RCC 7860 (cell line): Measurements from ENCODE around the gene FSTL4.

Experiments used
- DNase-seq: peaks from one replicate; pipeline ENCODE4 v3.0.0-alpha.2; 2015; ENCODE audit warnings: low spot score
- FAIRE-seq: peaks from 2 replicates; lab custom pipeline; 2012; peaks lifted over from hg19 to GRCh38; lab: Jason Lieb, UNC

The FSTL4 gene

GRCh38 chr5:133393776-133394476 is 218.4 kb downstream of the FSTL4 start:
- DNase-seq, result no peak
- FAIRE-seq, result no peak

DNA sequence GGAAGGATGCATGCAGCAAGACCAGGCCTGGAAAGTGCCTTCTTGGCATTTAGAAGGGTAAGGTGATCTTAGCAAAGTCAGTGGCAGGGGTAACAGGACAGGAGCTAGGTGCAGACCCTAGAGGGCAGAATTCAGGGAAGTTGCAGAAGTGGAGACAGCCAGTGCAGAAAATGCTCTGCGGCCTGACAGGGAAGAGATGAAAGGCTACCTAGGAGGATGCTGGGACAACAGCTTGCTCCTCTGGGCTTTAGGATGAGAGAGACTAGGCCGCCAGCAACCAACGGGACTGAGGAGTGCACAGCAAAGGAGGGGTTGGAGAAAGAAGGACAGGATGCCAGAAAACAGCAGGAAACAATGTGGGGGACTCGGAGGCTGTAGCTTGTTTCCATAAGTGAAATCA is 219.9 kb downstream of the FSTL4 start:
- no peak for FAIRE-seq
- DNase-seq, result no peak

- DNase-seq, result no peak
- no peak for FAIRE-seq
Measured at GRCh38 chr5:133391354-133392136, 220.8 kb downstream of the FSTL4 start.

DNA sequence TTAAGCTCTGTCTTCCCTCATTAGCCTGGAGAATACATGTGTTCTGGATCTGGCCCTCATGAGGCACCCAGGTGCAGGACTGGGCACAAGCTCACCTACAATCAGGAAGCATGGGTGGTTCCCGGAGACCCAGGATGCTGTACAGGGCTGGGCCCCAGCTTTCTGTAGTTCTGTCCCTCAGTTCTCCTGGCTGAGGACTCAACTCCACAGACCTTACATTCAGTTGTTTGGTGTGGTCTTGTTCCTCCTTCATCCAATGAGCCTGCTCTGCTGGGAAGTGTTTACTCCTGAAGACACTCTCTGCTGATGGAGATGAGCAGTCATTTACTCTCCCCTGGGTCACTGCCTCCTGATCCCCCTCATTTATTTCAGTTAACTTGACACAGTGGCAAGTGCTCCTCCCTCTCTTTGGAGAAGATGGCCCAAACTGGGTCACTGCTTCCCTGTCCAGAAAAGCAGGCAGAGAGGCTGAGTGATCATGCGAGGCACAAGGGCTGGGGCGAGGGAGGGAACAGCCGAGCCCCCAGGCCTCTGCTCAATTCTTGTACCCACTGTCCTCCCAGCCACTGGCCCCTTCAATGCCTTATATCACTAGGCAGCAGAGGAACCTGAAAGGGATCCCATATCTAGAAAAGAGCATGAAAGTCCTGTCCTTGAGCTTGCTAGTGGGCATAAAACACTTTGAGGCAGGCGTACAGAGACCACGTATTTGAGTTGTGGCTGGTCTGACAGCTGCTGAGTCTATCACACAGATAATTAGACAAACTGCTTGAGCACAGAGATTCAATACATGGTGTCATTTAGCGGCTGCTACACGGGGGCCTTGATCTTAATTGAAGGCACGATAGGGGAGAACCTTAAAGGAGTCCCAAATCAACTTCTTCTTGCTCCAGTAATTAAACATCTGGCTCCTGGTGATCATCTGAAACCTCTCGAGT is 221.7 kb downstream of the FSTL4 start:
- DNase-seq (no peak), FAIRE-seq (no peak)

DNA sequence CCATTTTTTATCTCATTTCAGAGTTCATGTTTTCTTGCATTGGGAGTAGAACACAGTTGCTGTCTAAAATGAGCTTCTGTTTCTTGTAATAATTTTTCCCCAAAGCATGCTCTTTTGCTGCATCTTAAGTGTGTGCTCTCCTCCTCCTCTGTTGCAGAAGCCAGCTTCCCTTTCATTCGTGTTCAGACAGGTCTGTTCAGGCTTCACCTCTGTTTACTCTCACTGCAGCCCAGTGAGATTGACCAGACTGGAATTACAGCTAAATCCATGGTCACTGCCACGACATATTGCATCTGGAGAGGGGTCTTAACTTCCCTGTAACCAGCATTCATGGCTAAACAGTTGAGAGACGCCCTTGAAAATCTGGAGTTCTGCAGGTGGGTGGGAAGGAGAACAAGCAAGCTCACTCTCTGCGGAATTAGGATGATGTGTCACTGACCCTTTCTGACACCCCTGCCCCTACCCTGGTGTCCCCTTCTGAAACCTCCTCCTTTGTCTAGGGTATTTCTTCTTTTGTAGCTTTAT is 223.2 kb downstream of the FSTL4 start:
- FAIRE-seq, result no peak

DNA sequence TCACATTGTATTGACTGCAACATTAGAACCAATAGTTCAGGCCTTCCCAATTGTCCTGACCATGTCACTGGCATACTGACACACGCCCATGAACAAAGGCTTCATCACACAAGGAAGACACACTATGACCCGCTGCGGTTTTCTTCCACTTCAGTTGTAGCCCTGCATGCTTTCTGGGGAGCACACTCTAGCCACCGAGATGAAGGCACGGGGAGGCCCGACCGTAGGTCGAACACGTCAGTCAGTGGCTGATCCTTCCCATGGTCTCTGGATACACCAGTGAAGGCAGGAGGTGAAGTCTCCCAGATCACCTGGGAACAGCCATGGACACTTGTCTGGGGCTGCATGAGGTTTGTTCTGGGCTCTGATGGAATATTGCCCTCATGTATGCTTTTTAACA is 224.7 kb downstream of the FSTL4 start:
- FAIRE-seq (no peak), DNase-seq (no peak)

More for the DNA sequence above, 223.2 kb downstream of the FSTL4 start:
- no peak for DNase-seq

- DNase-seq, result no peak
- no peak for FAIRE-seq
Measured at GRCh38 chr5:133387091-133387490, 225.2 kb downstream of the FSTL4 start.

GRCh38 chr5:133386662-133387061 is 225.7 kb downstream of the FSTL4 start:
- DNase-seq (no peak), FAIRE-seq (no peak)

GRCh38 chr5:133385346-133385745 is 227.0 kb downstream of the FSTL4 start:
- DNase-seq (no peak), FAIRE-seq (no peak)

- FAIRE-seq, result no peak
- DNase-seq, result no peak
Measured at GRCh38 chr5:133384903-133385302, 227.4 kb downstream of the FSTL4 start.

DNA sequence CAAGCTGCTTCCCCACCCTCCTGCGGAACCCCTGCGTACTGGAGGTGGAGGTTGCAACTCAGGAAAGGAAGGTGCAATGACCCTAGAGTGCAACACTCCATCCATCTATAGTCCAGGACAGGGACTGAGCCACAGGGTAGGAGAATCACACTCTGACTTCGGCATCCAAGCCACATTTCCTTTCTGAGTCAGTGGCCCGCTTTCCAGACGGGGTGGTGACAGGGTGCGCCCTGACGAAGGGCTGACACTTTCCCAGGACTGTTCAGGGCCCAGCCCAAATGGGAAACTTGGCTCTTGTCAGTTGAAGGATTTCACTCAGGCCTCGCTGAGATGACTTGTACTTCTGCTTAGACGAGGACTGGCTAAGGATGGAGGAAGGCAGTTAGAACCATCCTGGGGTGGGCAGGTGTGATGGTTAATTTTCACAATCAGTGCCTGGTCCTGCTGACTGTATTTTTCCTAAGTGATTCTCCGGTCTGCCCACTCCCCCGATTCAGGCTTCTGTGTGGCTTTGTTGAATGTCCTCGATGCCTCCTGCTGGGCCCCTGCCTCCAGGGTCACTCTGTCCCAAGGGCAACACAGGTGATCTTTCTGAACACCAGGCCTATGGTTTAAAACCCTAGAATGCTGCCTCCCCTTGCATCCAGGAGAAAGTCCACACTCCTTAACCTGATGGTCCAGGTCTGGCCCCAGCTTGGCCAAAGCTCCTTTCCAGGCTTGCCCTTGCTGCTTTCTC is 228.1 kb downstream of the FSTL4 start:
- DNase-seq, result no peak
- no peak for FAIRE-seq

- no peak for FAIRE-seq
Measured at GRCh38 chr5:133383580-133383939, 228.8 kb downstream of the FSTL4 start.

DNA sequence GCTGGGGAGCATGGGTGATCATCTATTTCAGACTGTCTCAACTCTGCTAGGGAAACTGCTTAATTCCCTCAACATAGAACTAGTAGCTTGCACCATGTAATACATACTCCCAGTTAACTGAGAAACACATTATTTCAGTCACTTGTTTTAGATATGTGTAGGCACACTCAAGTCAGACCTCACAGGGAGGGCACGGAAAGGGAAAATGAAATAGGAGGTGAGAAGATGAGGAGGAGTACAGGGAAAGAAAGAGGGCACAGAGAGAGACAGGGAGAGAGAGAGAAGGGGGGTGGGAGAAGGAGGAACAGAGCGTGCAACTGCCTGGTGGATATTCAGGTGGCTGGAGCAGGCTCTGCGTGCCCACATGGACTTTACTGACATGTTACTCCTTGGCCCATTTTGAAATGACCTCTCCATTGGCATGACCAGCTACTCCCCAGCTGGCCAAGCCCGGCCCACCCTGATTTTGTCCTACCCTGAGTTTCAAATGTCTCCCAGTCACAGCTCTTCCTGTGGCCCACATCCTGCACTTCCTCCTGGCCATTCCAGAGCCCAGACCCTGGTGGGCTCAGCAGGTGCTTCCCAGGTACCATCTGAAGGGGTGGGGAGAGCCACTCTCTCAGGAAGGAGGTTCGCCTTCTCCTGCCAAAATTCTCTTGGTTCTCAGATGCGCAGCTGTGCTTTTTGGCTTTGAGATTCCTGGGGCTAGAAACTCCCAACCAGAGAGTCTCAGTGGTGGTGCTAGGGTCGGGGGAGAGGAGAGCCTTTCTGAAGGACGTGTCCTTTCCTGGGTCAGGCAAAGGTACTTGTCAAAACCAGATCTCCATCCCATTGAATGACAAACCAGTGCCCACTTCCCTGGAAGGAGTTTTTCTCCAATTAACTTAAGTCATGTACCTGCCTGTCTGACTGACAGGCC is 229.4 kb downstream of the FSTL4 start:
- DNase-seq (no peak), FAIRE-seq (no peak)

More at GRCh38 chr5:133383580-133383939, 228.8 kb downstream of the FSTL4 start:
- no peak for DNase-seq

DNA sequence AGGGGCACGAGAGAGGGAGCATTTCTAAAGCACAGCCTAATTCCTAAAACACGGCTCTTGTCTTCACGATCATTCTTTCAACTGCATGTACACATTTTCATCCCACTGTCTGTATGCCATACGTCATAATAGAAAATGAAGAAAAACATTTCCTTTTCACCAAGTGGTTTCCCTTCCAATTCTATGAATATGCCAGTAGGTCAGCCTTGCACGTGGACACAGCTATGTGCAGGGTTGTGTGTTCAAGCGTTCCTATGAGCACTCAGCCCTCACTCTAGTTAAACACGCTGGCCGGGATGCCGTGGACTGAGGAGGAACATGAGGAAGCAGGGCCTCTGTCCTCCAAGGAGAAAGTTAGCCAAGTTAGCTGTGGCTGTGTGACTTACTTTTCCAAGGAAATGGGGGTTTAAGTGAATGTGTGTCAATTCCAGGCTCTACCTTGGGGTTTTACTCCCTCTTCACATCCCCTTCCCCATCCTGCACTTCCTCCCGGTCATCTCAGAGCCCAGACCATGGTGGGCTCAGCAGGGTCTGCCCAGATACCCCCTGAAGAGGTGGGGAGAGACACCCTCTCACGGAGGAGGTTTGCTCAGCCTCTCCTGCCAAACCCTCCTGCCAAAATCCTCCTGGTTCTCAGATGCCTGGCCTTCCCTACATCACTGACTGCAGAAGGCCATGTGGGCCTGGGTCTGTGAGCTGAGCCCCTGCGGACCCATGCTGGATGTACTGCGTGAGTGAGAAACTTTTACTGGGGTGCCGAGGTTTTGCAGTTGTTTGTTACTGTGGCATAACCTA is 230.6 kb downstream of the FSTL4 start:
- FAIRE-seq (no peak), DNase-seq (no peak)

DNA sequence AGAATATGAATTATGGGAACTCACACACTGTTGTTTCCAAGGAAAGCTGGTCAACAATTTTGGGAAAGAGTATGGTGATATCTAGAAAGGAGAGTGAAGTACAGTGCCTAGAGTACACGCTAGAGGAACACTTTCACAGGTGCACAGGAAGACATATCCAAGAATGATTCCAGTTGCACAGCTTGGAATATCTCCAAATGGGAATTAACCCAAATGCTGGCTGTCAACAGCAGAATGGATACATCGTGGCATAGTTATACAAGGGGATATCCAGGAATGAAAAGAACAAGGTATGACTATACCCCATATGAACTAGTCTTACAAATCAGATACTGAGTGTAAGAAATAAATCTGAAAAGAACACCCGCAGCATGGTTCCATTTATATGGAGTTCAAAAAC is 231.3 kb downstream of the FSTL4 start:
- DNase-seq (no peak), FAIRE-seq (no peak)

GRCh38 chr5:133377736-133378135 is 234.6 kb downstream of the FSTL4 start:
- DNase-seq, result no peak
- no peak for FAIRE-seq

DNA sequence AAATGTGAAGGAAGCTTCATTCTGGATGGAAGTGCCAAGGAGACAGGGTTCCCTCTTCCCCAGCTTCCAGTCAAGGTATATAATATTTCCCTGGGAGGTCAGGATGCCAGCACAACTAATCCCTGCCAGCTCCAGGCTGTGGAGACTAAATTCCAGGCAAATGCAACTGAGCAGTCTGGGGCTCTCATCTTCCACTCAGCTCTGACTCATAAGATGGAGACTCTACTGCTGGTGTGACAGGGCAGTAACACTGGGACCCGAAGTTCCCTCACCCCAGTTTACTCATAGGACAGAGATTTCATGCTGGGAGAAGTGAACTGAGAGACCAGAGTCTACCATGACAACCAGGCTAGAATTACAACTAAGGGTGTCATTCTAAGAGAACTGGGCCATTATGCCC is 235.4 kb downstream of the FSTL4 start:
- no peak for DNase-seq
- FAIRE-seq, result no peak

DNA sequence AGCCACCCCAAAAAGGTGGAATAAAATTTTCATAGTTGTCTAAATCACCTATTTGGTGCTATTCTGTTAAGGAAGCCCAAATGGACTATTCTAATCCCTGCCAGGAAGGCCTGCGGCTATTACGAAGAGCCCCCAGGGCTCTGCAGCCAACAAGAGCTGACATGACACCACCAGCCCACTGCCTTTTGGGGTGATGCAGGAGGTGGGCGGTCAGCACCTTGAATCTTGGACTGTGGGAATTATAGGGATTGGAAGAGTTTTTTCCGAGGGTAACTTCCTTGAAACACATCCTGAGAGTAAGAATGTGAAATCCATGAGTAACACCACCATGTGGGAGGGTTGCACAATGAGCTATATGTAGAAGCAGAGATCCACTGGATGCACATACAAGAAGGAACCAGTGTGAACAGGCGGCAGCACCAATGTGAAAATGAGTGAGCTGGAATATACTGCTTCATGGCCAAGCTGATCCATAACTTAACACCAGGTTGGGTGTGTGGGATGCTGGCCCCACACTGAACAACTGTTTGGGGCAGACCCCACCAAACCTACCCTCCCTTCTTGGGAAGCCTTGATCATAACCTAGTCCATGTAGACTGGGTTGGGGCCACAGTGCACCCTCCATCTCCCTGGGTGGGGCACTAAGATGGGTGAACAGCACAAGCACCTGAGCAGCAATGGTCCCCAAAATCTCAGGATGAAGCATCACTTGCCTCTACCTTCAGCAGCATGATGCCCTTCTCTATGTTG is 239.0 kb downstream of the FSTL4 start:
- FAIRE-seq (no peak), DNase-seq (no peak)
